CD14-positive monocyte (primary cell): ENCODE measurements around the gene PLCB2. TPM values are rescaled to one million over a fixed set of nuclear protein-coding genes. Genes with fewer than 3 reads are reported as not detected.

Experiments
- DNase-seq, 3 donors: peaks; one replicate each; pipeline ENCODE4 v3.0.0-alpha.2; 2011 to 2022
- H2AFZ ChIP-seq: 2 replicates; pipeline ENCODE4 v1.6.0; 2012; ENCODE audit warnings: mild to moderate bottlenecking, low read depth, low read length, inconsistent platforms; ENCODE audit not compliant: insufficient read depth, poor library complexity, severe bottlenecking
- H3K27ac ChIP-seq, 2 donors: 1 replicate in 1 of 2; 2 replicates in 1 of 2; pipeline ENCODE4 v1.5.1; 2012 to 2013; ENCODE audit warnings: low read length in 2 of 2, control low read depth in 1 of 2, inconsistent platforms in 1 of 2, low read depth in 1 of 2, mild to moderate bottlenecking in 1 of 2
- H3K27me3 ChIP-seq, 2 donors: one replicate each; pipeline versions ENCODE4 v1.6.0 to v1.6.1; 2011 to 2013; ENCODE audit warnings: low read length in 2 of 2; ENCODE audit not compliant: control insufficient read depth in 2 of 2, insufficient read depth in 2 of 2
- H3K36me3 ChIP-seq, 2 donors: replicated peaks in 1 of 2; 1 replicate in 1 of 2; 2 replicates in 1 of 2; pipeline versions ENCODE4 v1.5.1 to v1.6.1; 2012 to 2013; ENCODE audit warnings: low read length in 2 of 2, control low read depth in 1 of 2, inconsistent platforms in 1 of 2, mild to moderate bottlenecking in 1 of 2; ENCODE audit not compliant: insufficient read depth in 2 of 2, control insufficient read depth in 1 of 2
- H3K4me1 ChIP-seq, 2 donors: 1 replicate in 1 of 2; 2 replicates in 1 of 2; pipeline versions ENCODE4 v1.5.1 to v1.6.1; 2012 to 2013; ENCODE audit warnings: low read length in 2 of 2, control low read depth in 1 of 2, inconsistent platforms in 1 of 2, mild to moderate bottlenecking in 1 of 2, moderate library complexity in 1 of 2; ENCODE audit not compliant: insufficient read depth in 2 of 2, control insufficient read depth in 1 of 2
- H3K4me2 ChIP-seq: replicated peaks from 2 replicates; pipeline ENCODE3; 2012; ENCODE audit warnings: low read length, moderate library complexity, mild to moderate bottlenecking; ENCODE audit not compliant: poor library complexity, severe bottlenecking; ENCODE audit errors: extremely low read depth
- H3K4me3 ChIP-seq, 3 experiments: fragments of 200-600 bp in 1 of 3; sonication (generic) in 1 of 3; replicated peaks in 1 of 3; 1 replicate in 2 of 3; 2 replicates in 1 of 3; pipeline ENCODE4 v1.5.1; 2011 to 2013; ENCODE audit warnings: low read length in 3 of 3, mild to moderate bottlenecking in 3 of 3, control low read depth in 2 of 3, low read depth in 2 of 3, inconsistent platforms in 1 of 3, moderate library complexity in 1 of 3
- H3K79me2 ChIP-seq: 2 replicates; pipeline ENCODE4 v1.6.0; 2012; ENCODE audit warnings: mild to moderate bottlenecking, control low read depth, inconsistent platforms, low read length, moderate library complexity; ENCODE audit not compliant: insufficient read depth
- H3K9ac ChIP-seq: 2 replicates; pipeline ENCODE4 v1.6.0; 2017; ENCODE audit warnings: low read length, mild to moderate bottlenecking; ENCODE audit not compliant: insufficient read depth, poor library complexity, severe bottlenecking
- H3K9me3 ChIP-seq, 2 donors: replicated peaks in 1 of 2; 1 replicate in 1 of 2; 2 replicates in 1 of 2; pipeline versions ENCODE4 v1.5.1 to v1.6.1; 2012 to 2013; ENCODE audit warnings: low read length in 2 of 2, control low read depth in 1 of 2; ENCODE audit not compliant: control insufficient read depth in 1 of 2, insufficient read depth in 1 of 2
- H4K20me1 ChIP-seq: 2 replicates; pipeline ENCODE4 v1.6.0; 2012; ENCODE audit warnings: mild to moderate bottlenecking, low read length, control low read depth, moderate library complexity; ENCODE audit not compliant: insufficient read depth
- H3K27ac Mint-ChIP-seq, 7 donors: one replicate each; pipeline ENCODE4 v1.8.0; 2020; ENCODE audit warnings: mild to moderate bottlenecking in 7 of 7, mixed read lengths in 7 of 7, moderate library complexity in 6 of 7, inconsistent platforms in 2 of 7
- H3K27me3 Mint-ChIP-seq, 3 donors: one replicate each; pipeline ENCODE4 v1.8.0; 2021 to 2022; ENCODE audit warnings: low read depth in 3 of 3, mild to moderate bottlenecking in 3 of 3, mixed read lengths in 3 of 3, moderate library complexity in 3 of 3, inconsistent platforms in 1 of 3
- H3K36me3 Mint-ChIP-seq, 2 donors: one replicate each; pipeline ENCODE4 v1.8.0; 2020; ENCODE audit warnings: mixed read lengths in 2 of 2, inconsistent platforms in 1 of 2, mild to moderate bottlenecking in 1 of 2
- H3K4me1 Mint-ChIP-seq: one replicate; pipeline ENCODE4 v1.8.0; 2020; ENCODE audit warnings: mild to moderate bottlenecking, mixed read lengths
- H3K4me3 Mint-ChIP-seq, 2 donors: one replicate each; pipeline ENCODE4 v1.8.0; 2020; ENCODE audit warnings: mild to moderate bottlenecking in 2 of 2, mixed read lengths in 2 of 2, moderate library complexity in 1 of 2
- H3K9me3 Mint-ChIP-seq, 7 donors: one replicate each; pipeline ENCODE4 v1.8.0; 2020 to 2022; ENCODE audit warnings: mixed read lengths in 7 of 7, mild to moderate bottlenecking in 6 of 7, moderate library complexity in 6 of 7, inconsistent platforms in 2 of 7
- WGBS: methylation state at CpG from one replicate; pipeline ENCODE4 v1.1.5; 2013; ENCODE audit warnings: missing lambda C conversion rate; ENCODE audit not compliant: insufficient coverage; 5-methylcytosine and 5-hydroxymethylcytosine counted together
- intact Hi-C, 2 donors: fragments of 100-400 bp; cut with micrococcal nuclease; formaldehyde crosslinking; loops; one replicate each; pipeline versions ENCODE4 v1.15.0 to v1.15.1; 2023
- polyA plus RNA-seq, 3 donors: library from polyadenylated mRNA; depleted of rRNA in 1 of 3; unstranded in 2 of 3; stranded (reverse) in 1 of 3; fragments of 300-500 nt in 2 of 3; fragments of >200 nt in 1 of 3; fragmentation: Illumina TruSeq in 2 of 3; gene quantifications; 1 replicate in 2 of 3; 2 replicates in 1 of 3; pipeline ENCODE4 v1.2.3, GENCODE V29; 2012 to 2021
- TF ChIP-seq, protein P1 (sequence below): fragments of 200-600 bp; IDR thresholded peaks from one replicate; pipeline ENCODE4 v1.8.0; 2022; ENCODE audit warnings: antibody characterized with exemption, mild to moderate bottlenecking

PLCB2 gene
- polyA plus RNA-seq, 3 donors = 56.5 to 1,191 (median 74.5) TPM

- TF ChIP-seq, protein P1, sequence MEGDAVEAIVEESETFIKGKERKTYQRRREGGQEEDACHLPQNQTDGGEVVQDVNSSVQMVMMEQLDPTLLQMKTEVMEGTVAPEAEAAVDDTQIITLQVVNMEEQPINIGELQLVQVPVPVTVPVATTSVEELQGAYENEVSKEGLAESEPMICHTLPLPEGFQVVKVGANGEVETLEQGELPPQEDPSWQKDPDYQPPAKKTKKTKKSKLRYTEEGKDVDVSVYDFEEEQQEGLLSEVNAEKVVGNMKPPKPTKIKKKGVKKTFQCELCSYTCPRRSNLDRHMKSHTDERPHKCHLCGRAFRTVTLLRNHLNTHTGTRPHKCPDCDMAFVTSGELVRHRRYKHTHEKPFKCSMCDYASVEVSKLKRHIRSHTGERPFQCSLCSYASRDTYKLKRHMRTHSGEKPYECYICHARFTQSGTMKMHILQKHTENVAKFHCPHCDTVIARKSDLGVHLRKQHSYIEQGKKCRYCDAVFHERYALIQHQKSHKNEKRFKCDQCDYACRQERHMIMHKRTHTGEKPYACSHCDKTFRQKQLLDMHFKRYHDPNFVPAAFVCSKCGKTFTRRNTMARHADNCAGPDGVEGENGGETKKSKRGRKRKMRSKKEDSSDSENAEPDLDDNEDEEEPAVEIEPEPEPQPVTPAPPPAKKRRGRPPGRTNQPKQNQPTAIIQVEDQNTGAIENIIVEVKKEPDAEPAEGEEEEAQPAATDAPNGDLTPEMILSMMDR = peak; percentile 88
- Mint-ChIP-seq H3K4me3 (peak overlapping the region in 1 of 2 donors; percentile 99), H3K36me3 (peaks cover 2 to 6% of the 10 kb centered on the region in 2 donors), H3K9me3 (no peaks in the 10 kb centered on the region), H3K27me3 (peaks cover 12 to 16% (median 12%) of the 10 kb centered on the region in 3 donors), H3K4me1 (peaks cover 52% of the 10 kb centered on the region), H3K27ac (peak overlapping the region in 2 of 7 donors; percentile 86 to 95)
- peaks cover 21% of the 10 kb centered on the region for H4K20me1 ChIP-seq
- H2AFZ ChIP-seq = no peak overlapping the region
- H3K36me3 ChIP-seq = peaks cover 0 to 6% of the 10 kb centered on the region in 2 donors
- H3K79me2 ChIP-seq = peaks cover 41% of the 10 kb centered on the region
- peak; percentile 46 to 68 (median 66) for DNase-seq
- 0% methylated on average over 2 of the region's 4 CpGs for WGBS
- H3K4me1 ChIP-seq = peaks cover 41 to 52% of the 10 kb centered on the region in 2 donors
- peak overlapping the region in 1 of 3 experiments; percentile 99 for H3K4me3 ChIP-seq
- peaks cover 3 to 10% of the 10 kb centered on the region in 2 donors for H3K27me3 ChIP-seq
- no peak overlapping the region for H3K9ac ChIP-seq
- no peak overlapping the region for H3K27ac ChIP-seq
- H3K4me2 ChIP-seq = peak overlapping the region; percentile 97
- H3K9me3 ChIP-seq = no peaks in the 10 kb centered on the region
- intact Hi-C loops = loop anchor here (5.0 kb wide), 1 partner anchor 33 kb away; no protein-coding TSS in a partner anchor
Observed at GRCh38 chr15:40310001-40310959, 2.5 kb upstream of the PLCB2 start.

DNA sequence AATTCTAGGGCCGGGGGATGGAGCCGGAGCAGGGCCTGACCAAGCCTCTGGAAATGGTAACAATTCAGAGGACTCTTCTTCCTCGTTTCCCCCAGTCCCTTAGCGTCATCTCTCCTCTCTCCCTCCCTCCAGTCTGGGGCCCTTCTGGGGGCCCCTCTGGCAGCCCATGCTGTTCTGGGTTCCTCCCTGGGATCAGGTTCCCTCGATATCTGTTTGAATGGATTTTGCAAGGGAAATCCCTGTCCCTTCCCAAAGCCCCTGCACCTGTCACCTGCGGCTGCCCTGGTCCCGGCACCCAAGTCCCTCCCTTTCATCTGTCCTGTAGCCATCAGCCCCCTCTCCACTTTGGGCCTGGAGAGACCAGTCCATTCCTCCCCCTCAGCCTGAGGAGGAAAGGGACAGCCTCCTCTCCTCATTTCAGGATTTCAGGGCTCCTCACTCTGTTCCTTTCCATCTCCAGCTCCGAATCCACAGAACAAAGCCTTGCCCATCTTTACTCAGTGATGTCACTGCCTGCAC is 1.7 kb upstream of the PLCB2 start:
- WGBS = 27% methylated on average over 6 of the region's 8 CpGs

More for the DNA sequence above, 1.7 kb upstream of the PLCB2 start:
- peaks cover 60% of the 10 kb centered on the region for H3K4me1 Mint-ChIP-seq
- DNase-seq = no peak
- Histone ChIP-seq H3K4me3 (peak overlapping the region in 2 of 3 experiments; percentile 89 to 99), H3K27ac (peak overlapping the region; percentile 63 to 86), H3K9me3 (no peaks in the 10 kb centered on the region), H3K4me1 (peaks cover 49 to 61% of the 10 kb centered on the region in 2 donors), H3K4me2 (peak overlapping the region; percentile 97), H2AFZ (peak overlapping the region; percentile 23), H3K79me2 (peaks cover 50% of the 10 kb centered on the region), H4K20me1 (peaks cover 30% of the 10 kb centered on the region), H3K36me3 (peaks cover 3 to 15% of the 10 kb centered on the region in 2 donors), H3K9ac (peak overlapping the region; percentile 67), H3K27me3 (peaks cover 0 to 4% of the 10 kb centered on the region in 2 donors)
- peaks cover 6 to 14% of the 10 kb centered on the region in 2 donors for H3K36me3 Mint-ChIP-seq
- intact Hi-C loops = no loop called here
- H3K27ac Mint-ChIP-seq = peak overlapping the region; percentile 67 to 95 (median 94)
- peaks cover 5 to 10% (median 8%) of the 10 kb centered on the region in 3 donors for H3K27me3 Mint-ChIP-seq
- TF ChIP-seq, protein P1 = no peak
- no peaks in the 10 kb centered on the region for H3K9me3 Mint-ChIP-seq
- H3K4me3 Mint-ChIP-seq = peak overlapping the region; percentile 94 to 99
